ENCODE data around the gene OVOL1.

- TF ChIP-seq, protein P1, sequence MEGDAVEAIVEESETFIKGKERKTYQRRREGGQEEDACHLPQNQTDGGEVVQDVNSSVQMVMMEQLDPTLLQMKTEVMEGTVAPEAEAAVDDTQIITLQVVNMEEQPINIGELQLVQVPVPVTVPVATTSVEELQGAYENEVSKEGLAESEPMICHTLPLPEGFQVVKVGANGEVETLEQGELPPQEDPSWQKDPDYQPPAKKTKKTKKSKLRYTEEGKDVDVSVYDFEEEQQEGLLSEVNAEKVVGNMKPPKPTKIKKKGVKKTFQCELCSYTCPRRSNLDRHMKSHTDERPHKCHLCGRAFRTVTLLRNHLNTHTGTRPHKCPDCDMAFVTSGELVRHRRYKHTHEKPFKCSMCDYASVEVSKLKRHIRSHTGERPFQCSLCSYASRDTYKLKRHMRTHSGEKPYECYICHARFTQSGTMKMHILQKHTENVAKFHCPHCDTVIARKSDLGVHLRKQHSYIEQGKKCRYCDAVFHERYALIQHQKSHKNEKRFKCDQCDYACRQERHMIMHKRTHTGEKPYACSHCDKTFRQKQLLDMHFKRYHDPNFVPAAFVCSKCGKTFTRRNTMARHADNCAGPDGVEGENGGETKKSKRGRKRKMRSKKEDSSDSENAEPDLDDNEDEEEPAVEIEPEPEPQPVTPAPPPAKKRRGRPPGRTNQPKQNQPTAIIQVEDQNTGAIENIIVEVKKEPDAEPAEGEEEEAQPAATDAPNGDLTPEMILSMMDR (conservative IDR thresholded peaks at IDR 0.05; ENCODE audit: low read depth, low read length) = no peak
- TF ChIP-seq EZH2 (IDR thresholded peaks at IDR 0.05; ENCODE audit: borderline replicate concordance, low read depth, low read length, poor library complexity, severe bottlenecking) = no peak
Measured at GRCh38 chr11:65797711-65798110, 10.8 kb downstream of the OVOL1 start.
